IMR-90 (cell line): ENCODE results near the gene TBCD. TPM values are rescaled to one million over a fixed set of nuclear protein-coding genes. Genes with fewer than 3 reads are reported as not detected.
"Not testable (repeated sequence)": the region's sequence is repeated elsewhere in the genome, so short reads cannot be mapped to it uniquely, and the experiment has no call there.

Experiments used
- ATAC-seq: fragments of 200-7000 bp; cut with Tn5 transposase; 2 replicates; pipeline ENCODE4 v1.9.1; 2020; ENCODE audit warnings: low read depth, mild to moderate bottlenecking, moderate library complexity
- BruUV-seq: library from RNA; stranded (reverse); fragments of 400-500 nt; replicated peaks from 2 replicates; lab custom pipeline; 2021; lab: Mats Ljungman, UMichigan
- CTCF ChIA-PET: fragments of 300-600 bp; formaldehyde crosslinking; extraction: SDS; loops from one replicate; lab custom pipeline; 2021; ENCODE audit warnings: antibody characterized with exemption; lab: Yijun Ruan, JAX
- POLR2A ChIA-PET: fragments of 300-600 bp; sonication (Branson Sonifier 250); formaldehyde crosslinking; loops from one replicate; lab custom pipeline; 2022; ENCODE audit warnings: antibody characterized with exemption; ENCODE audit not compliant: unreplicated experiment; lab: Charles Lee
- DNase-seq: peaks from one replicate; pipeline ENCODE4 v3.0.0; 2013
- H2AFZ ChIP-seq: replicated peaks from 2 replicates; pipeline ENCODE3; 2013; ENCODE audit warnings: low read length, mild to moderate bottlenecking; ENCODE audit not compliant: poor library complexity
- H2AK5ac ChIP-seq: 2 replicates; pipeline ENCODE4 v1.6.1; 2013; ENCODE audit warnings: low read depth, low read length, inconsistent platforms
- H2AK9ac ChIP-seq: replicated peaks from 2 replicates; pipeline ENCODE3; 2013; ENCODE audit warnings: mild to moderate bottlenecking, low read depth, low read length, moderate library complexity; ENCODE audit not compliant: poor library complexity
- H2BK120ac ChIP-seq: 2 replicates; pipeline ENCODE4 v1.6.1; 2013; ENCODE audit warnings: low read depth, low read length, inconsistent platforms
- H2BK15ac ChIP-seq: 3 replicates; pipeline ENCODE4 v1.6.1; 2013; ENCODE audit warnings: low read depth, low read length, inconsistent platforms
- H2BK20ac ChIP-seq: 2 replicates; pipeline ENCODE4 v1.6.1; 2013; ENCODE audit warnings: low read depth, mild to moderate bottlenecking, inconsistent platforms, low read length, moderate library complexity
- H2BK5ac ChIP-seq: 2 replicates; pipeline ENCODE4 v1.6.1; 2013; ENCODE audit warnings: mild to moderate bottlenecking, low read depth, low read length, inconsistent platforms; ENCODE audit not compliant: poor library complexity, severe bottlenecking
- H3K14ac ChIP-seq: replicated peaks from 2 replicates; pipeline ENCODE4 v1.6.1; 2013; ENCODE audit warnings: low read depth, low read length, inconsistent platforms
- H3K18ac ChIP-seq: 2 replicates; pipeline ENCODE4 v1.6.1; 2013; ENCODE audit warnings: low read depth, low read length, control low read depth
- H3K23ac ChIP-seq: 2 replicates; pipeline ENCODE4 v1.6.1; 2013; ENCODE audit warnings: low read depth, low read length, inconsistent platforms
- H3K27ac ChIP-seq: 2 replicates; pipeline ENCODE4 v1.5.1; 2013; ENCODE audit warnings: mild to moderate bottlenecking, control low read depth, low read length; ENCODE audit not compliant: insufficient read depth
- H3K27me3 ChIP-seq: 2 replicates; pipeline ENCODE4 v1.6.1; 2013; ENCODE audit warnings: low read length; ENCODE audit not compliant: control insufficient read depth, insufficient read depth
- H3K36me3 ChIP-seq: 2 replicates; pipeline ENCODE4 v1.6.1; 2013; ENCODE audit warnings: low read length, mixed read lengths; ENCODE audit not compliant: control insufficient read depth, insufficient read depth
- H3K4ac ChIP-seq: 2 replicates; pipeline ENCODE4 v1.6.1; 2013; ENCODE audit warnings: low read depth, low read length, inconsistent platforms
- H3K4me1 ChIP-seq: 2 replicates; pipeline ENCODE4 v1.6.1; 2013; ENCODE audit warnings: low read length, mixed read lengths; ENCODE audit not compliant: control insufficient read depth, insufficient read depth
- H3K4me2 ChIP-seq: 2 replicates; pipeline ENCODE4 v1.6.1; 2013; ENCODE audit warnings: low read depth, mild to moderate bottlenecking, control low read depth, low read length, moderate library complexity
- H3K4me3 ChIP-seq: 2 replicates; pipeline ENCODE4 v1.5.1; 2013; ENCODE audit warnings: low read depth, mild to moderate bottlenecking, control low read depth, low read length, moderate library complexity; ENCODE audit not compliant: insufficient read depth
- H3K56ac ChIP-seq: 2 replicates; pipeline ENCODE4 v1.6.1; 2013; ENCODE audit warnings: low read length, inconsistent platforms; ENCODE audit not compliant: insufficient read depth; ENCODE audit errors: extremely low read depth
- H3K79me1 ChIP-seq, 2 experiments: 2 replicates each; pipeline ENCODE4 v1.6.1; 2013; ENCODE audit warnings: low read length in 2 of 2, inconsistent platforms in 1 of 2, low read depth in 1 of 2
- H3K9ac ChIP-seq: 2 replicates; pipeline ENCODE4 v1.6.1; 2013; ENCODE audit warnings: low read depth, low read length, control low read depth
- H3K9me1 ChIP-seq: 2 replicates; pipeline ENCODE4 v1.6.1; 2013; ENCODE audit warnings: low read length, inconsistent platforms; ENCODE audit not compliant: insufficient read depth
- H3K9me3 ChIP-seq: 2 replicates; pipeline ENCODE4 v1.6.1; 2013; ENCODE audit warnings: low read length; ENCODE audit not compliant: control insufficient read depth, insufficient read depth
- H4K20me1 ChIP-seq: 2 replicates; pipeline ENCODE4 v1.6.1; 2013; ENCODE audit warnings: low read length, inconsistent platforms; ENCODE audit not compliant: insufficient read depth
- H4K5ac ChIP-seq: 2 replicates; pipeline ENCODE4 v1.6.1; 2013; ENCODE audit warnings: mild to moderate bottlenecking, low read depth, low read length, control low read depth
- H4K8ac ChIP-seq, 2 experiments: 2 replicates each; pipeline ENCODE4 v1.6.1; 2013; ENCODE audit warnings: low read depth in 2 of 2, low read length in 2 of 2, control low read depth in 1 of 2, inconsistent platforms in 1 of 2
- H4K91ac ChIP-seq: 2 replicates; pipeline ENCODE4 v1.6.1; 2013; ENCODE audit warnings: low read depth, low read length, inconsistent platforms; ENCODE audit not compliant: insufficient read depth
- WGBS, 2 experiments: methylation state at CpG; one replicate each; pipeline versions ENCODE4 v1.1.5 to v1.1.7; 2013; ENCODE audit warnings: missing lambda C conversion rate in 2 of 2; ENCODE audit not compliant: insufficient read length in 1 of 2; ENCODE audit errors: extremely low coverage in 2 of 2; 5-methylcytosine and 5-hydroxymethylcytosine counted together
- dilution Hi-C: fragments of 300-500 bp; cut with HindIII; formaldehyde crosslinking; loops from one replicate; pipeline ENCODE4 v1.14.3; 2018; ENCODE audit warnings: low sequenced_read_pairs; ENCODE audit not compliant: unreplicated experiment
- in situ Hi-C: fragments of 300-500 bp; cut with MboI; formaldehyde crosslinking; loops from 3 replicates; pipeline ENCODE4 v1.14.3; 2019; ENCODE audit warnings: low sequenced_read_pairs, inconsistent platforms, mixed read lengths
- intact Hi-C: fragments of 100-400 bp; cut with micrococcal nuclease; formaldehyde crosslinking; loops from 2 replicates; pipeline ENCODE4 v1.10.0; 2022
- polyA plus RNA-seq, 3 experiments: library from polyadenylated mRNA; depleted of rRNA; stranded (reverse); fragments of >200 nt; gene quantifications; 2 replicates each; pipeline ENCODE4 v1.2.3, GENCODE V29; 2012; ENCODE audit warnings: low replicate concordance in 1 of 3
- total RNA-seq: library from RNA; depleted of rRNA; stranded (reverse); fragments of >200 nt; gene quantifications from 2 replicates; pipeline ENCODE4 v1.2.3, GENCODE V29; 2012

TBCD gene
- total and polyA plus RNA-seq, 2 of the 4 experiments (the other 2 are of a cell fraction), result 21.9 to 54.5 TPM

GRCh38 chr17:82964451-82964850 lies 212.6 kb downstream of the TBCD start:
- H3K56ac ChIP-seq, H3K27me3 ChIP-seq, H3K23ac ChIP-seq, H3K36me3 ChIP-seq, H3K79me1 ChIP-seq, H2AK5ac ChIP-seq, BruUV-seq, DNase-seq, H2AK9ac ChIP-seq, H3K27ac ChIP-seq, H3K4me3 ChIP-seq, H2BK15ac ChIP-seq, H4K20me1 ChIP-seq, H4K5ac ChIP-seq, H2BK5ac ChIP-seq, H3K4ac ChIP-seq, intact Hi-C loops, H3K4me2 ChIP-seq, H2AFZ ChIP-seq, H3K9ac ChIP-seq, in situ Hi-C loops, ATAC-seq, H3K14ac ChIP-seq, H3K9me1 ChIP-seq, POLR2A ChIA-PET, H4K91ac ChIP-seq, dilution Hi-C loops, H3K9me3 ChIP-seq, H3K18ac ChIP-seq, H2BK120ac ChIP-seq, H3K4me1 ChIP-seq, H2BK20ac ChIP-seq, H4K8ac ChIP-seq: not testable (repeated sequence)
- CTCF ChIA-PET, result interaction anchor here (0.7 kb wide), 1 partner anchor 25 kb away, joined by 3 read pairs; no protein-coding TSS in a partner anchor
- WGBS, 2 experiments, result 93% methylated on average over 23 of the region's 32 CpGs; no CpG with 5 or more reads in 1 of the 2 experiments
